Left colon (tissue), 2 donors: Measurements from ENCODE around the gene TEAD4. TPM values are rescaled to one million over a fixed set of nuclear protein-coding genes. Genes with fewer than 3 reads are reported as not detected.

Source experiments
- ATAC-seq: fragments of 200-7000 bp; cut with Tn5 transposase; one replicate; pipeline ENCODE4 v1.9.1; 2020; ENCODE audit warnings: mild to moderate bottlenecking, moderate library complexity
- DNase-seq, 2 donors: peaks; one replicate each; pipeline ENCODE4 v3.0.0-alpha.2; 2020
- intact Hi-C, 2 donors: fragments of 100-400 bp; cut with DNase I in 1 of 2; cut with micrococcal nuclease in 1 of 2; formaldehyde crosslinking; loops; one replicate each; pipeline versions ENCODE4 v1.11.2 to v1.14.0; 2022; cut with DNase I, micrococcal nuclease
- total RNA-seq, 2 donors: library from RNA; stranded (reverse); fragmentation: NEBNext Ultra II Directional; extraction: Animal tissue kit (Norgen Biotek cat#: 25700); gene quantifications; one replicate each; pipeline ENCODE4 v1.2.1, GENCODE V29; 2021
- donor health status: DM: no; HTN: no; CAD: no.
- donor health status: DM: yes; HTN: yes; CAD: no.

Gene TEAD4
- total RNA-seq, 2 donors from 2014 or later, result 6.0 to 9.0 TPM

DNA sequence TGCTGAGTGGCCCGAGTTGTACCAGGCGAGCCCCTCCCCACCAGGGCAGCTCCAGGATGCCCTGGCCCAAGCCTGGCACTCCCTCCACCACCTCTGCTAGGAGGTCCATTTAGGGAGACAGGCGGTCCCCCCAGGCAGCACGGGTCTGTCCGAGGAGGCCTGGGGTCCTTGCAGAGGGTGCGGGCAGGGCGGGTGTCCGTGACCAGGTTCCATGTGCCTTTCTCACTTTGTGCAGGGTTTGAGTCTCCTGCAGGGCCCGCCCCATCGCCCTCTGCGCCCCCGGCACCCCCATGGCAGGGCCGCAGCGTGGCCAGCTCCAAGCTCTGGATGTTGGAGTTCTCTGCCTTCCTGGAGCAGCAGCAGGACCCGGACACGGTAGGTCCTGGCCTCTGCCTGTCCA is 61.2 kb downstream of the TEAD4 start:
- DNase-seq, result no peak
- intact Hi-C loops, result no loop called here
- ATAC-seq, result no peak

DNA sequence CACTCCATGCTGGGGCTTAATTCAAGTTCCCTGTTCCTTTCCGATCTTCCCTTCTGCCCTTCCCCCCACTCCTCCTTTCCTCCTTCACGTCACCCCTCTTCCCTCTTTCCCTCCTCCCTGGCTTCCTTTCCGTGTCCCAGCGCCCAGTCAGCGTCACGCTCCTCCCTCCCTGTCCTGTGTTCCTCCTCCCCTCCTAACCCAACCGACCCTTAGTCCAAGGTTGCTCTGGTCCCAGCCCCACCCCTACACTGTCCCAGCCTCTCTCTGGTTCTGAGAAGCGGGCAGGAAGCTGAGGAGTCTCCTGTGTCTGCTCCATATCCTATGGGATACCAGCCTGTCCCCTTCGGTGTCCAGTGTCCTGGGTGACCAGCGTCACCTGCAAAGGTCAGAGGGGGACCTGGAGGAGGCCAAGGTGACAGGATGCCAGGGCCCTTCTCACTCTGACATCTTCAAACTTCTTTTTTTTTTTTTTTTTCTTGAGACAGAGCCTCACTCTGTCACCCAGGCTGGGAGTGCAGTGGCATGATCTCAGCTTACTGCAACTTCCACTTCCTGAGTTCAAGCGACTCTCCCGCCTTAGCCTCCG is 61.7 kb downstream of the TEAD4 start:
- ATAC-seq (no peak), DNase-seq (no peak)
- intact Hi-C loops, result no loop called here

DNA sequence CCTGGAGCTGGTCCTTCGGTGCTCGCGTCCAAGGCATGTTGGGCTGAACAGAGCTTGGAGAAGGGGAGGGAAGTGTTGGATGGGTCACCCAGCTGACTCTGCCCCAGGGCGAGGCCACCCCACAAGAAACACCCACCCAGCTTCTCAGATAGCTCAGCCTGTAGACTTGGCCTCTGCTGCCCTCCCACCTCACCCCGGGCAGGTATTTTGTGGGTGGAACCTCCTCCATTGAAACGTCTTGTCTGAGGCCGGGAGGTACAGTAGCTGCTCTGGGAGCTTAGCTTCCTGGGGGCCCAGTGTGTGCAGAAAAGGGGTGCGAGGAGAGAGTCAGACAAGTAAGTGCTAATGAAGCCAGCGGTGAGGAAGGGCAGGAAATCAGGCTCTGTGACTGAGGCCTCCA is 63.2 kb downstream of the TEAD4 start:
- intact Hi-C loops, result no loop called here
- no peak for DNase-seq
- no peak for ATAC-seq

DNA sequence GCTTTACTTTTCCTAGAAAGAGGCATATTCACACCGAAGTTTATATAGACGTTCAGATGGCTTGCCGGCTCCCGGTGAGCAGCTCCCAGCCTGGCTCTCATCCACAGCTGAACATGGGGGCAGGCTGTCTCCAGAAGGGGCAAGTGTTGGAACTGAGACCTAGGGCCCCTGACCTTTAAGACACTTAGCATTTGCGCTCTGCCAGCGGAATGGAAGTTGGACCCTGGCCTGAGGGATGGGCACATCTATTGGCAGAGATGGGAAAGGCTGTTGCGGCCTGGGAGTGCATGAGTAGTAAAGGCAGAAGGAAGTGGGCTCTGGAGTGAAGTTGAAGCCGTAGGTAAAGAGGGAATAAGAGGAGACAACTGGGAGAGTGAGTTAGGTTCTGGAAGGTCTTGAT is 63.8 kb downstream of the TEAD4 start:
- ATAC-seq (no peak), DNase-seq (no peak)
- intact Hi-C loops, result no loop called here

DNA sequence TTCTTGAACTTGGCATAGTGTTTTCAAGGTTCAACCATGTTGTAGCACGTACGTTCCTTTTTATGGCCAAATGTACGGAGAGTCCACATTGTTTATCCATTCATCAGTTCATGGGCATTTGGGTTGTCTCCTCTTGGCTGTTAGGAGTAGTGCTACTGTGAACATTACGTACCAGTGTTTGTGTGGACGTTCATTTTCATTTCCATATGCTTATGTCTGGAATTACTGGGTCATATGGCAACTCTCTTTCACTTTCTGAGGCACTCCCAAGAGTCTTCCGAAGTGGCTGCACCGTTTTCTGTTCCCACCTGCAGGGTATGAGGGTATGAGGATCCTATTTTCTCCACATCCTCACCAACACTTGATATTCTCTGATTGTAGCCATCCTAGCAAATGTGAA is 68.9 kb downstream of the TEAD4 start:
- no peak for DNase-seq
- no peak for ATAC-seq
- intact Hi-C loops, result no loop called here

DNA sequence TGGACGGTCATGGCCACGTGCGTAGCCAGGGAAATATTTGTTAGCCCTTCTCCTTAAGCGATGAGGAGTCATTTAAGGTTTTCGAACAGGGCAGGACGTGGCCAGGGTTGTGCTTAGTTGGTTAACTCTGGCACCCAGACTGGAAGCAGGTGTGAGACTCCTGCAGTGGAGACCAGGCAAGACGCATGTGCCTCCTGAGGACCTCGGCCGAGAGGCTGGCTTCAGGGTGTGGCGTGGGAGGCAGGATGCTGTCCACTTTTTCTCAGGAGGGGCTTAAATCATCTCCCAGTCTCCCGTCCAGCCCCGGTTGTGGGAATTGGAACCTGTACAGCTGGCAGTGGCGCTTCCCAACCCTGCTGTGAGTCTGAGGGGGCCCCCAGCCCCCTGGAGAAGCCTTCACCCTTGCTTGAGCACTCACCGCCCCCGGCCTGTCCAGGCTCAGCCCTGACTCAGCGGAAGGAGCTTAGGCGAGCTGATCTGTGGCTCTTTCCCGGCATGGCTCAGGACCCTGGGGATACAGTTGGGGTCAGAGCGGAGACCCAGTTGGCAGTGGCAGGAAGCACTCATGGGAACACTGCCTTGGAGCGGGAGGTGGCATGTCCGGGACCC is 71.7 kb downstream of the TEAD4 start:
- intact Hi-C loops, result loop anchor here in 1 of 2 donors (10.0 kb wide), 1 partner anchor 166 kb away; no protein-coding TSS in a partner anchor
- ATAC-seq, result no peak
- DNase-seq, result no peak

DNA sequence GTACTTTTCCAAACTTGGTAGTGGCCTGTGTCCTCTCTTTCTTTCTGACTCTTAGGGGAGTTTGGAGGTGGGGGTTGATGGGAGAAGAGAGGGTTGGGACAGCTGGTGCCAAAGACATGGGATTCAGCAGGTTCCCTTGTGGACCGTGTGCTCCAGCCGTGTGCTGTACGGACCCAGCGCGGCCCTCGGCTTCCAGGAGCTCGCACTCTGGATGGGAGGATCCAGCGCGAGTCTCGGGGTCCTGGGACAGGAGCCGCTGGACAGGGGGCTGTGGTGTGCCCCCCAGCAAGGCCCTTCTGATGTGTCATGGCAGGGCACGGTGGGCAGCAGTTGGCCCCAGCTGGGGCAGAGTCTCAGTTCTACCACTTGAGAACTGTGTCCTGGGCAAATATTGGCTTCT is 73.0 kb downstream of the TEAD4 start:
- DNase-seq (no peak), ATAC-seq (no peak)
- intact Hi-C loops, result loop anchor here in 1 of 2 donors (10.0 kb wide), 1 partner anchor 167 kb away; no protein-coding TSS in a partner anchor

DNA sequence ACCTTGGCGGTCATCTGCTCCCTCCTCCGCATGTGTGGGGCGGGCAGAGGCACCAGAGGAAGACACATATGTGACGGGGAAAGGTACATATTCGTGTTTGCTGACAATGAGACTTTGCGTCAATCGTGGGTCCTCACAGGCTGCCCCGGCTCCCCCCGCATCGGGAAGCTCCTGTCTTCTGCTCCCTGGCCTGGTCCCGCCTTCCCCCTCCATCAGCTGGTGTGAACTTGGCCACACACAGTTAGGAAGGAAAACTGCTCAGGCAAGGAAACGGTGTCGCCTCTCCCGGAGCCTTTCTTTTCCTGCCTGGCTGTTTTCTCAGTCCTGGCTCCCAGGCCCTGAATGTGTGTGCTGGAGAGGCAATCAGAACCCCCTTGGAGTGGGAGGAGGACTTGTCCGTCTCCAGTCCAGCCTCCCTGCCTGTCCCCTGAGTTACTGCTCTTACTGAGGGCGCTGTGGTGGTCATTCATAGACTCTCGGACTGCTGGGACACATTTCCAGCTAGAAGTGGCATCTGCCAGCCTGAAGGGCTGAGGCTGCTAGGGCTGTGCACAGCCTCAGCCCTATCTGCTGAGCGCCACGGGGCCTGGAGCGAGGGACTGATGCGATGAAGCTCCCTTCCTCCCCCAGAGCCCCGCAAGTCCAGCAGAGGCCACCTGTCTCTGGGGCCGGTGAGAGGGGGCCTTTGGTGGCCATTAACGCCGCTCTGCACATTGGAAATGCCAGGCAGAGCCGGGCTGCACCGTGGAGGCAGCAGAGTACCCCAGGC is 73.8 kb downstream of the TEAD4 start:
- DNase-seq (no peak), ATAC-seq (no peak)
- intact Hi-C loops, result loop anchor here in 1 of 2 donors (10.0 kb wide), 1 partner anchor 168 kb away; no protein-coding TSS in a partner anchor

DNA sequence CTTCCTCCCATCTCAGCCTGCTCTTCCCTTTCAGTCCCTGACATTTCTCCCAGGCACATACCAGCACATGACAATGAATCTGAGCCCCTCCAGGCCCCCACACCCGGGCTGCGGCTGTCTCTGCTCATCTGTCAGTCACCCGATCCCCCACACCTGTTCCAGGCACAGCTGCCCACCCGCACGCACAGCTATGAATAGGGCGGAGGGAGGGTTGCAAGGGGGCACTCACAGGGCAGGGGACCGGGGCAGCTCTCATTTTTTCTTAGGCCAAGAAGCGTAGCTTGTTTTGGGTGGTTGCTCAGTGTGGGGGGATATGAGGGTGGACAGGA is 74.3 kb downstream of the TEAD4 start:
- DNase-seq (no peak), ATAC-seq (no peak)
- intact Hi-C loops, result loop anchor here in 1 of 2 donors (10.0 kb wide), 1 partner anchor 169 kb away; no protein-coding TSS in a partner anchor

DNA sequence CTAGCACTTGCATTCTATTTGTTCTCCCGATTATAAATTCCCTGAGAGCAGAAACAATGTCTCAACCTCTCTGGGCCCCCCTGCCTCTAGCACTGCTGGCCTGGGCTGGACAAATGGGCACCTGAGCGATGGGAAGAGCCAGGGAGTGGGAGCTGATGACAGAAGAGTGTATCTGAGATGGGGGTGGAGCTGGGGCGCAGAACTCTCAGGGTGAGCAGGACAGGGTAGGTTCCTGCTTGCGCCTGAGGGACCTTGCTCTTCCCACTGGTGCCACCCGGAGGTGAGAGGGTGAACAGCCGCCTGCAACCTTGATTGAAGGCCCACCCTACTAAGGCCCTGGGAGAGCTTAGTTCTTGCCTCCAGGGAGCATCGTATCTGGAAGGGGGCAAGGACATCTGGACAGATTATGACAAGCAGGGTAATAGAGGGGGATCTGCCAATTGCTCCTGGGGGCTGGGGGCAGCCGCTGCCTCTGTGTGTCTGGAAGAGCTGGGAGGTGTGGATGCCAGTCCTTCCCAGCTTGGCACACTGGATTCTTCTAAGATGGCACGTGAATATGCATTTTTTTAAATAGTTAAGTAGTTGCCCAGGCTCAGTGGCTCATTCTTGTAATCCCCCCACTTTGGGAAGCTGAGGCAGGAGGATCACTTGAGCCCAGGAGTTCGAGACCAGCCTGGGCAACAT is 75.0 kb downstream of the TEAD4 start:
- DNase-seq (peak; percentile 46 to 64), ATAC-seq (peak; percentile 92)
- intact Hi-C loops, result loop anchor here in 1 of 2 donors (10.0 kb wide), 1 partner anchor 169 kb away; no protein-coding TSS in a partner anchor

DNA sequence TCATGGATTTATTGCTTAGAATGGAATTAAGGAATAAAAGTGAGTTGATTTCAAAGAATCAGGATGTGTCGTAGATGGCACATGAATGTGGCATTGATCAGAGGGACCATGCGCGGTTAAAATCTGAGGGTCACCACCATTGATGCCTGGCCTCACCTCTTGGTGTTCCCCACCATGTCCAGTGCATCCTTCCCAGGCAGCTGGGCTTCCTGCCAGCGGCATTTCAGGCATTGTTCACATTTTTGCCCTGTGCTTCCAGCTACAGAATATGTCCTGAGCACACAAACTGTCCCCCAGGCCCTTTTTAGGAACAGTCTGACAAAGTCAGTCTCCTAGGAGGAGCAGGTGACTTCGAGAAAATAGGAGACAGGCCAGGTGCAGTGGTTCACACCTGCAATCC is 76.0 kb downstream of the TEAD4 start:
- ATAC-seq (no peak), DNase-seq (no peak)
- intact Hi-C loops, result loop anchor here in 1 of 2 donors (10.0 kb wide), 1 partner anchor 170 kb away; no protein-coding TSS in a partner anchor

DNA sequence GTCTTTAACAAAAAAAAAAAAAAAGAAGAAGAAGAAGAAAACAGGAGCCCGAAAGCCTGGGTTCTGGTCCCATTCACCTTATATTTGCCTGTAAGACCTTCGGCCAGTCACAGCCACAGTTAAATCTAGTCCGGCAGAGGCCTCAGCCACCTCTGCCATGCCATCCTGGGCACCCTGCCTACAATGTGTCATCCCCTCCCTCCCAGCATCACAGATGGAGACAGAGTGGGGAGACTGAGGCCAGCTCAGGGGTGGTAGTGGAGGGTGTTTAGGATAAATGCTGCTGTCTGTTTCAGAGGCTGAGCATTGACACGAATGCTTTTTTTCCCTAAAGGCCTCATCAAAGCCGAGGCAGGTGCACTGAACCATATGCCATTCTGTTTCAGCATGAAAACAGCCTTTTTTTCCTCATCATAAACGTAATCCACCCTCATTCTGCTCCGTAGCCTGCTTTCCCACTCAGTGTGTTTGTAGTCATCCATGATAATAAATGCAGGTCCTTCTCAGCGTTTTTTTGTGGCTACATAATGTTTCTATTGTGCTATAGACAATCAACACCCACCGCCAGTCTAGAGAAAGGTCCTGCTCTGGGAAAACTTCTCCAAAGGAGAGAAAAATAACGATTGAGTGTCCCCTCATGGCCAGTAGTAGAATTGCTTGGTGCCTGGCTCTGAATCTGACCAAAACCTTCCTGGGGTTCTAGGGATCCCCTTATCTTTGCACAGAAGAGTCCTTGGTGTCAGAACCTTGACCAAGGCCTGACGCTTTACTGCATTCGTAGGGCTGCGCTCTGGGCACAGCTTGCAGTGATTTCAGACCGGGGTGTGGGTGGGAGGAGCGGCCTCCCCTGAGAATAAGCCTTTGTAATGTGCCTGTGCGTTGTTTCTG is 76.9 kb downstream of the TEAD4 start:
- ATAC-seq (no peak), DNase-seq (no peak)
- intact Hi-C loops, result loop anchor here in 1 of 2 donors (10.0 kb wide), 1 partner anchor 171 kb away; no protein-coding TSS in a partner anchor

DNA sequence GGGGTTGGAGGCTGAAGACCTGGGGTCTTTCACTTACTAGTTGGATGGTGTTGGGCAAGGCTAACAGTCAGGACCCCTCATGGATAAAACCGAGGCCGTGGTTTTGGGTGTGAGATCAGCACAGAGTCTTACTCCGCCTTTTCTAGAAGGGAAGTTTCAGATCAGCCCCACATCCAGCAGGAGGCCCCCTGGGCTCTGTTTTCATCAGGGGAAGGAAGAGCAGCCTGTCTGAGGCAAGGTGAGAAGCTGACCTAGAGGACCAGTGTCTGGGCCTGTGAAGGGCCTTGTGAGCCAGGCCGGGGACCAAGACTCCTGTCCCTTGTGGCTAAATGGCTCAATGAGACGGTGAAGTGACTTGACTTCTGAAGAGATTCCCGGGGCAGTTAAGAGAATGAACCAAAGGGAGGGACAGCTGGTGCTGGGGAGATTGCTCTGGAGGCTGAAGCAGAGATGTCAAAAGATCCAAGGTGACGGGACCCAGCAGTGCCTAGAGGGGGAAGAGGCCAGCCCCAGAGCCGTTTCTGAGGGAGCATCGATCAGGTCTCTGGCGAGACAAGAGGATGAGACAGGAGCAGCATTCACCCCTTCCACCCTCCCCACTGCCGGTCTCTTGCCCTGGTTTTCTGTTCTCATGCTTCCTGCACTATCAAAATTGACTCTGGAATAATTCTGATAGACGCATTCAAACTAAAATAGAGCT is 77.9 kb downstream of the TEAD4 start:
- ATAC-seq, result no peak
- no peak for DNase-seq
- intact Hi-C loops, result loop anchor here in 1 of 2 donors (10.0 kb wide), 1 partner anchor 172 kb away; no protein-coding TSS in a partner anchor

DNA sequence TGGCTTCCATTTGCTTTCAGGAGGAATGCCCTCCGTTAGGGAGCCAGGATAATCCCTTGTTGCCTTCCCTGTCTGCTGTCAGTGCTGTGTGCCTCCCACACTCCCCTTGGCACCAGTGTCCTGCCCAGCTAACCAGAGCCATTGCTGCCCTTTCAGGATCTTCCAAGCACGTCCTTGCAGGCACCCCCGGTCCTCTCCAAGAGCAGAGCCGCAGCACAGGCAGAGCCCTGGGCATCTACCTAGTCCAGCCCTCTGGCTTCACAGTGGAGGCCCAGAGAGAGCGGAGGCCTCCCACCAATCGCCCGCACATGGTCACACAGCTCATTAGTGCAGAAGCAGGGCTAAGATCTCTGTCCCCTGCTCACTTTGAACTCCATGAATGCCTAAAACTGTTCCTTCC is 79.0 kb downstream of the TEAD4 start:
- no peak for ATAC-seq
- DNase-seq, result no peak
- intact Hi-C loops, result loop anchor here in 1 of 2 donors (10.0 kb wide), 1 partner anchor 173 kb away; no protein-coding TSS in a partner anchor

DNA sequence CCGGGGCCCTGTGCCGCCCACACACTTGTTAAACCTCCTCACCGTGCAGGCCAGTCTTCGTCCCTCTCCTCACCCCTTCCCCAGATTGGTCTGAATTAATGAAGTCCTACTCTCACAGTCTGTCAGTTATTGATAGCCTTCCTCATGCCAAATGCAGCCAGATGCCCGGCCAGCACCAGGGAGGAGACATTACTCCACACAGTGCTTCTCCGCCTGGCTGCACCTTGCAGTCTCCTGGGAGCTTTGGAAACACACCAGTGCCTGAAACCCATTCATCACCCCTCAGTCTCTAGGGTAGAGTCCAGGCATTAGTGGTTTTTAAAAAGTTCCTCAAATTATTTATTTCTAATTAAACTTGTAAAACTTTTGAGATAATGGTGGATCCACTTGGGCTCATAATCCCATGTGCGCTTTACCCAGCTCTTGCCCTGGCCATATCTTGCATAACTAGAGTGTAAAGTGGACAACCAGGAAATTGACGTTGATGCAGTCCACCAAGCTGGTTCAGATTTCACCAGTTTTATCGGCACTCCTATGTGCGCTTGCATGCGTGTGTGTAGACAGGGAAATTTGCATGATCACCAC is 79.8 kb downstream of the TEAD4 start:
- no peak for DNase-seq
- intact Hi-C loops, result loop anchor here in 1 of 2 donors (10.0 kb wide), 1 partner anchor 174 kb away; no protein-coding TSS in a partner anchor
- ATAC-seq, result no peak

DNA sequence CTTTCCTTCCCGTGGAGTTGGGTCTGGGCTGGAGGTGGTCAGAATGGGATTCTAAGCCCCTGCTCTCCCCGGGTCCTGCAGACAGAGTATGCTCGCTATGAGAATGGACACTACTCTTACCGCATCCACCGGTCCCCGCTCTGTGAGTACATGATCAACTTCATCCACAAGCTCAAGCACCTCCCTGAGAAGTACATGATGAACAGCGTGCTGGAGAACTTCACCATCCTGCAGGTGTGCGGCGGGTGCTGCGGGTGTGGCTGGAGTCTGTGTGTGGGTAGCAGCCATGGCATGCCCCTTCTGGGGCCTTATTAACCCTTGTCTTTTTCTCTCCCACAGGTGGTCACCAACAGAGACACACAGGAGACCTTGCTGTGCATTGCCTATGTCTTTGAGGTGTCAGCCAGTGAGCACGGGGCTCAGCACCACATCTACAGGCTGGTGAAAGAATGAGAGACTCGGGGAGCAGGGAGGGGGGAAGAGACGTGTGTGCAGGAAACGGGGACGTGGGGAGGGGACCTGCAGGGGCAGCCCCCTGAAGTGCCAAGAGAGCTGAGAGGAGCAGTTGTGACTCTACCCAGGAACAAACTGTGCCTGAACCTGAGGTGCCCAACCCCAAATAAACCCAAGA is 80.9 kb downstream of the TEAD4 start:
- no peak for DNase-seq
- intact Hi-C loops, result no loop called here
- no peak for ATAC-seq
